Endometrial microvascular endothelial cells (primary cell): ENCODE data around the gene PRSS38. TPM values are rescaled to one million over a fixed set of nuclear protein-coding genes. Genes with fewer than 3 reads are reported as not detected.

ENCODE experiments used
- in situ Hi-C: cut with HindIII; loops from 2 replicates; pipeline ENCODE4 v1.10.0; 2017; ENCODE audit warnings: low sequenced_read_pairs, low pct_unique_long_range_greater_than_20kb; ENCODE audit errors: inconsistent ontology term
- total RNA-seq: library from RNA; depleted of rRNA; stranded (reverse); fragments of >200 nt; gene quantifications from one replicate; pipeline ENCODE4 v1.2.3, GENCODE V29; 2015; ENCODE audit errors: inconsistent ontology term

Gene PRSS38
- not detected for total RNA-seq

DNA sequence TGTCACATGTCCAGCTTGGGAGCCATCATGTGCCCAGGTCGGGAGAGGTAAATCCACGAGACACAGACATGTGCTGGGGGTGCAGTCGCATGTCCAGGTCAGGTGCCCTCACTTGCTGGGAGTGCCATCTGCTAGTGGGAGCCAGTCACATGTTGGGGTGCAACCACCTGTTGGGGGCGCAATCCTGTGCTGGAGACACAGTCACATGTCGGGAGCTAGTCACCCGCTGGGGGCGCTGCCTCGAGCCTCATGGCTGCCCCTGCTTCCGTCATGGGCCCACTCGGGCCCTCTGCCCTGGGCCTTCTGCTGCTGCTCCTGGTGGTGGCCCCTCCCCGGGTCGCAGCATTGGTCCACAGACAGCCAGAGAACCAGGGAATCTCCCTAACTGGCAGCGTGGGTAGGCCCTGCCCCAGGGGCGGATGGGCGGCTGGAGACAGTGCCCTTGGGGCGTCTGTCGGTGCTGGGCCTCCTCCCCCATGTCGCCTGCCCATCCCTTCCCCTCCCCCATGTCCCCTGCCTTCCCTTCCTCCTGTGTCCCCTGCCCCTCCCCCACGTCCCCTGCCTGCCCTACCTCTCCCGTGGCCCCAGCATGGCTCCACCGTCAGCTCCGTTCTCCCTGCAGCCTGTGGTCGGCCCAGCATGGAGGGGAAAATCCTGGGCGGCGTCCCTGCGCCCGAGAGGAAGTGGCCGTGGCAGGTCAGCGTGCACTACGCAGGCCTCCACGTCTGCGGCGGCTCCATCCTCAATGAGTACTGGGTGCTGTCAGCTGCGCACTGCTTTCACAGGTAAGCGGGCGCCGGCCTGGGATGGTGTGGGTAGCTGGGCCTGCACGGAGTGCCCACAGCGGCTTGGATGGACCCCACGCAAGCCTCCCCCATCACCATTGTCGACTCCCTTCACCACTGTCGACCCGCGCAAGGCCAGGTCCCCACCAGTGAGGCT lies at the start of gene PRSS38:
PRSS38 (plus strand) TSS at position 208 of the 942 bp plus-strand sequence; CDS start at position 250, 42 bp downstream.
- in situ Hi-C loops = no loop called here

- in situ Hi-C loops = no loop called here
These were observed 49.4 kb upstream of the PRSS38 start for GRCh38 chr1:227766015-227766634.

DNA sequence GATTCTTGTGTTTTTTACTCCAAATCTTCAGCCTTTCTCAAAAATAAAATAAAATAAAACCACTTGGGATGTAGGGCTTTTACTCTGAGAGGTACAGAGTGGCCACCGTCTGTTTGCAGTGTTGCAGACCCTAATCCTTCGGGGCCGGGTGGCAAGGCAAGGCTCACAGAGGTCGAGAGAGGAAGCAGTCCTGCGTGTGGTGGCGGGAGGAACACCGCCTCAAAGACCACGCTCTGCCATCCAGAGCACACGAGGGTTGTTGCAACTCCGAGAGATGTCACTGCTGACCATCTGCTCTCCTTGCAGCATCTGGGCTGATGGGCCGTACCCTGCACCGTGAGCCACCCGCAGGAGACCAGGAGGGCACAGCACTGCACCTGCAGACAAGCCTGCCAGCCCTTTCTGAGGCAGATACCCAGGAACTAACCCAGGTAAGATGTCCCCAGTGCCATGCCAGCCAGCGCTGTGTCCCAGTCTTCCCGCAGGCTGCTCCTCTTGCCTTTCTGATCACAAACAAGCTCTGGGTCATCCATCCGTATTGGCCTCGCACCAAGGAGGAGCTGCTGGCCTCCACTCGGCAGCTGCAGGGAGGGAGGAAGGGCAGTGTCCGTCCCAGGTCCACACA lies 48.7 kb upstream of the PRSS38 start:
- in situ Hi-C loops = no loop called here

GRCh38 chr1:227767401-227768124 lies 47.9 kb upstream of the PRSS38 start:
- in situ Hi-C loops = no loop called here

GRCh38 chr1:227768125-227768439 lies 47.4 kb upstream of the PRSS38 start:
- in situ Hi-C loops = no loop called here

DNA sequence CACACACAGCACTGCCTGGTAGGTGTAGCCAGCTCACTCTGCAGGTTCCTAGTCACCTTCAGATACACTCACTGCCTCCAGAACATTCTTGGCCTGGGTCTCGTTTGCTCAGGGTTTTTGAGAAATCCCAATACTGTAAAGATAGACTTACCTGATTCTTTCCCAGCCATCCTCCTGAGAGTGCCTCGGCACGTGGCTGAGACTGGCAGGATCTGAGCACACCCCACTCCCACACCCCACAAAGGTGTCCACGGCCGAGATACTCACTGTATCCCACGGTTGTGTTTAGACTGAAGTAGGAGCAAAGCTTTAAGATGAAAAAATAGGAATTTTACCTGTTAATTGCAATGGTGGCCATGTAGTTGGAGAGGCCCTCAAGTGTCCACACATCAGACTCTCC lies 46.8 kb upstream of the PRSS38 start:
- in situ Hi-C loops = no loop called here

- in situ Hi-C loops = no loop called here
These were observed 46.2 kb upstream of the PRSS38 start for GRCh38 chr1:227769047-227769935.

GRCh38 chr1:227769936-227770494 lies 45.5 kb upstream of the PRSS38 start:
- in situ Hi-C loops = no loop called here

DNA sequence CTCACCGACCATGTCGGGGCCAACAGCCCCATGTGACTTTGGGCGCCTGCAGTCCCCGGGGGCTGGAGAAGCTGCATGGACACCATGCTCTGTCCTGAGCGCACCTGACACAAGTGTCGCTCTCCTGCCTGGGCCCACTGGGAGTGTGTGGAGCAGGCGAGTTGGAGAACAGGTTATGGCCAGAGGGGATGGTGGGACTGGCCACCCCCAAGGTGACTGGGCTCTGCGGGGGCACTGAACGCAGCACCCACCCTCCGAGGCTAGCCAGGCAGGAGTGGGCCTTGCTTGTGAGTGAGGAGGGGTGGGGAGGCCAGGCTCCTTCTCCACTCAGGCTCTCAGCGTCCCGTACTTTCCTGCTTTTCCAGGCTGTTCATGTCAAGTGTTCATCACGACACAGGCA lies 44.7 kb upstream of the PRSS38 start:
- in situ Hi-C loops = no loop called here

DNA sequence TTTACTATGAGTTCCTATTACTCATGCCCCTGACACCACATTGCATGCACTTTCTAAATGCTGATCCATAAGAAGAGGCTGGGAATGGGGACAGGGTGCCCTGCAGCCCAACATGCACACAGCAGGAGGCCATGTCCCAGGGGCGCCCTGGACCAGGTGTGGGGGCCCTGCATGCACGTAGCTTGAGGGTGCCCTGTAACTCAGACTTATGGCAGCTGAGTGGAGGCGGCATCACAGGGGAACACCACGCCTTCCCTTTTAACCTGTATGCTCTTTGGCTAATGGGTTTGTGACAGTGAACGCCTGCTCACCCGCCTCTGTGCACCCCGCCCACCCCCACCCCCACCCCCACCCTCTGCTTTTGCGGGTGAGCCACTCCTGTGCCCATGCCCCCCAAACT lies 44.1 kb upstream of the PRSS38 start:
- in situ Hi-C loops = no loop called here

DNA sequence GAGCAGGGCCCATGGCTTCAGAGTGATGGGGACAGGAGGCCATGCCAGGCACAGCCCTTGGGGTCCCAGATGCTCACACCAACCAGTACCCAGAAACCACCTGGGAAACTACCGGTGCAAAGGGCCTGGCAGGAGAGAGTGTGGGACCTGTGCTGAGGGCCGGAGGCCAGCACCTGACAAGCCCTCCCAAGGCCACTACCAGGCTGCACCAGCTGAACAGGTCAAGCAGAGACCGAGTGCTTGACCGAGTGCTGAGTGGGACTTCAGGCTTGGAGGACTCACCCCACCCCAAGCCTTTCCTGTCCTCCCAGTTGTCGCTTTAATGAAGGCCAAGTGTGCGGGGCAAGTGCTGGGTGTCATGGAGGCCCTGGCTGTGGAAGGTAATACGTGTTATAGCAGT lies 43.7 kb upstream of the PRSS38 start:
- in situ Hi-C loops = no loop called here

GRCh38 chr1:227773558-227773957 lies 41.9 kb upstream of the PRSS38 start:
- in situ Hi-C loops = no loop called here

- in situ Hi-C loops = no loop called here
These were observed 41.3 kb upstream of the PRSS38 start for GRCh38 chr1:227774051-227774731.

GRCh38 chr1:227774821-227775661 lies 40.4 kb upstream of the PRSS38 start:
- in situ Hi-C loops = no loop called here

DNA sequence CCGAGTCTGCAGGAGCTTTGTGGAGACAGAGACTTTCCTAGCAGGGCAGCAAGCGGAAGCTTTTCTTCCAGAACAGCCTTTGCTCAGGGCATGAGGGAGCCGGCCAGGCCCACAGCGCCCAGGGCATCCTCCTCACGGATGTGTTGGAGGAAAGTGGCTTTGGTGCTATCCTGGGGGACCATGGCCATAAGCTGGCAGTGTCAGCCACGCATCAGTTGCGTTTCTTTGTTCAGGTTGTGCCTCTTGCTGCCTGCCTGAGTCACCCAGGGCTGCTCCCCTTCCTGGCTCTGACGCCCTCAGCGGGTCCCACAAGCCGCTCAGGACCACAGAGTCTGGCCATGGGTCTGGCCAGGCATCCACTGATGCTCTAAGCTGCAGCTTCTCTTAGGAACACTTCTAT lies 39.6 kb upstream of the PRSS38 start:
- in situ Hi-C loops = no loop called here

GRCh38 chr1:227776331-227776771 lies 39.1 kb upstream of the PRSS38 start:
- in situ Hi-C loops = no loop called here

DNA sequence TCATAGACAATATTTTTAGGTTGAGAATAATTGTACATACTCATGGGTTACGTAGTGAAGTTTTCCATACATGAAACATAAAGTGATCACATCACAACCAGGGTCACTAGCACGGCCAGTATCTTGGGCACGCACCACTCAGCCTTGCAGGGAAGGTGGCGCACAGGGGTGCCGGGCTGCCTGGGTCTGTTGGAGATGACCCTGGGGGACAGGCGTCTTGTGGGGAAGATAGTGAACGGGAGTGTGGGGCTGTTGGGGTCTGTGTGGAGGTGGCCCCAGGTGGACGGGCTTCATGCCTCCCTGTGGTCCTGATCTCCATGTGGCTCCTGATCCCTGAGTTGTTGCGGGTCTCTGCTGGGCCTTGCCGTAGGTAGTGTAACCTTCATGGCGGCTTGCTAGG lies 38.3 kb upstream of the PRSS38 start:
- in situ Hi-C loops = no loop called here
